ENCODE measurements around the gene SCP2.

SCP2 gene

GRCh38 chr1:52916241-52916975 is 10.7 kb upstream of the SCP2 start:
- TF ChIP-seq CTCF (conservative IDR thresholded peaks at IDR 0.05; ENCODE audit: low read depth, low read length), result no peak
- DNase-seq (ENCODE audit: low read depth), result no peak
- H3K4me3 ChIP-seq (ENCODE audit: low read length), result no peak overlapping the region

- no peak for DNase-seq (ENCODE audit: low read depth)
- H3K4me3 ChIP-seq (ENCODE audit: low read length), result no peak overlapping the region
- no peak for TF ChIP-seq CTCF (conservative IDR thresholded peaks at IDR 0.05; ENCODE audit: low read depth, low read length)
Measured at GRCh38 chr1:52917156-52917555, 9.9 kb upstream of the SCP2 start.

- no peak for TF ChIP-seq CTCF (conservative IDR thresholded peaks at IDR 0.05; ENCODE audit: low read depth, low read length)
- H3K4me3 ChIP-seq (ENCODE audit: low read length), result no peak overlapping the region
- no peak for DNase-seq (ENCODE audit: low read depth)
Measured at GRCh38 chr1:52917581-52917980, 9.5 kb upstream of the SCP2 start.

DNA sequence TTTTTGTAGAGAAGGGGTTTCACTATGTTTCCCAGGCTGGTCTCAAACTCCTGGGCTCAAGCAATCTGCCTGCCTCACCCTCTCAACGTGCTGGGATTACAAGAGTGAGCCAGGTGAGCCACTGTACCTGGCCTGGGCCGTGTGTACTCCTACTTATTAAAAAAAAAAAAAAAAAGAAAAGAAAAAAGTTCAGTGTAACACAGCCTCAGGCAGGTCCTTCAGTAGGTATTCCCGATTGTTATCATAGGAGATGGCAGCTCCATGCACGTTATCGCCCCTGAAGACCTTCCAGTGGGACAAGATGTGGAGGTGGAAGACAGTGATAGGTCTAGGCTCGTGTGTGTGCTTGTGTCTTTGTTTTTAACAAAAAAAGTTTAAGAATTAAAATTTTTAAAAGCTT is 8.9 kb upstream of the SCP2 start:
- TF ChIP-seq CTCF (conservative IDR thresholded peaks at IDR 0.05; ENCODE audit: low read depth, low read length), result no peak
- DNase-seq (ENCODE audit: low read depth), result no peak
- no peak overlapping the region for H3K4me3 ChIP-seq (ENCODE audit: low read length)

DNA sequence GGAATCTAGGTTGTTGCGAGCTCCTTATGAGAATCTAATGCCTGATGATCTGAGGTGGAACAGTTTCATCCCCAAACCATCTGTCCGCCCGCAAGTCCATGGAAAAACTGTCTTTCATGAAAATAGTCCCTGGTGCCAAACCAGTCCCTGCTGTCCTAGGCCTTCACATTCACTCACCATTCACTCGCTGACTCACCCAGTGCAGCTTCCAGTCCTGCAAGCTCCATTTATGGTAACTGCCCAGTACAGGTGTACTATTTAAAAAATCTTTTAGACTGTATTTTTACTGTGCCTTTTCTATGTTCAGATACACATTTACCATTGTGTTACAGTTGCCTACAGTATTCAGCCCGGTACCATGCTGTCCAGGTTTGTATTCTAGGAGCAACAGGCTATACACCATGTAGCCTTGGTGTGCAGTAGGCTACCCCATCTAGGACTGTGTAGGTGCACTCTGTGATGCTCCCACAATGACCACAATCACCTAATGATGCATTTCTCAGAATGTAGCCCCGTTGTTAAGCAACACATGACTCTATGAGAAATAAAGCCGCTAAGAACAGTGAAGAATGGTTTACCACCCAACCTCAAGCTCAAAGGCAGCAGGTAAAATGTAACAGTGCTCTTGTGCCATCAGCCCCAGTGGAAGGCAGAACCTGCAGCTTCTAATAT is 7.9 kb upstream of the SCP2 start:
- H3K4me3 ChIP-seq (ENCODE audit: low read length), result no peak overlapping the region
- no peak for DNase-seq (ENCODE audit: low read depth)
- no peak for TF ChIP-seq CTCF (conservative IDR thresholded peaks at IDR 0.05; ENCODE audit: low read depth, low read length)

DNA sequence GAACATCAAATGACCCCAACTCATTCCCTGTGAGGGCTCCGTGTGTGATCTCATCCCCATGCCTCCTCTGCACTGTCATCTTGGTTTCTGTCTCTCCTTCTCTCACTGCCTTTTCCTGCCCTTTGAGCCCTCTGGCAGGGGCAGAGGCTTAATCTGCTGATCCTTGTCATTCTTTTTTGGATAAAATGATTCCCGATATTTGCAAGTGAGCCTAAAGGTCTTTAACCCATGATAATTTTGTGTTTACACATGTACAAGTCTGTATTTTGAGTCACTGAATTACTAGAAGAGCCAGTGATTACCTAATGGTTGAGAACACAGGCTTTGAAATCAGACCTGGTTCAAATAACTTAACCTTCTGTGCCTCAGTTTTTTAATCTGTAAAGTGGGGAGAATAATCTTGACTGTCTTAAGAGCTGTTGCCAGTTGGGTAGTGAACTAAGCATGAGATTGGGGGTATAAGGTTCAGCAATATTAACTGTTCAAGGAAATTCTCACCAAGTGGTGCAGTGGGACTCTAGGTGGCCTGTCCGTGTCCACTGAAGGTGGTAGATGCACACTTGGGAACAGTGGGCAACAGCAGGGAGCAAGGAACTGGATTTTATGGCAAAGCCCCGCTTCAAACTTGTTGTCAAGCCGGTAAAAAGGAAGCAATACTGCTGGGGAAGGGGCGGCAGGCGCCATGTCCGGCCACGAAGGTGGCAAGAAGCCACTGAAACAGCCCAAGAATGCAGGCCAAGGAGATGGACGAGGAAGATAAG is 7.2 kb upstream of the SCP2 start:
- TF ChIP-seq CTCF (conservative IDR thresholded peaks at IDR 0.05; ENCODE audit: low read depth, low read length), result no peak
- H3K4me3 ChIP-seq (ENCODE audit: low read length), result no peak overlapping the region
- no peak for DNase-seq (ENCODE audit: low read depth)

Measured in retinal pigment epithelial cell (primary cell).